HCT116 (cell line): ENCODE data around the gene HIRA. TPM values are rescaled to one million over a fixed set of nuclear protein-coding genes. Genes with fewer than 3 reads are reported as not detected.

ENCODE experiments used
- ATAC-seq: fragments of 200-7000 bp; cut with Tn5 transposase; 2 replicates; pipeline ENCODE4 v1.9.1; 2020; ENCODE audit warnings: mild to moderate bottlenecking, moderate library complexity
- BruUV-seq: library from RNA; stranded (reverse); fragments of 400-500 nt; replicated peaks from 2 replicates; lab custom pipeline; 2021; lab: Mats Ljungman, UMichigan
- CTCF ChIA-PET: fragments of 300-600 bp; sonication (Branson Sonifier 250); formaldehyde crosslinking; loops from one replicate; lab custom pipeline; 2021; ENCODE audit warnings: antibody characterized with exemption; lab: Charles Lee
- POLR2A ChIA-PET: fragments of 300-600, 350-600 bp; sonication (Branson Sonifier 250); formaldehyde crosslinking; loops from one replicate; lab custom pipeline; 2021; ENCODE audit warnings: antibody characterized with exemption; lab: Charles Lee
- RAD21 ChIA-PET, 2 experiments: fragments of 300-600 bp; sonication (Branson Sonifier 250); formaldehyde crosslinking; loops; one replicate each; lab custom pipeline; 2023; ENCODE audit warnings: low total read pairs in 2 of 2; ENCODE audit not compliant: uncharacterized antibody in 2 of 2, unreplicated experiment in 2 of 2, low non-redundant PET in 1 of 2; lab: Charles Lee
- DNase-seq: peaks from one replicate; pipeline ENCODE4 v3.0.0-alpha.2; 2010; ENCODE audit warnings: low read depth, low spot score
- H2AFZ ChIP-seq: fragments of 200-600 bp; shearing (Covaris generic), sonication (generic); 2 replicates; pipeline ENCODE4 v1.6.1; 2017; ENCODE audit warnings: low read depth, mixed run types, mixed read lengths, antibody characterized with exemption, low read length; ENCODE audit not compliant: poor library complexity, severe bottlenecking
- H3K27ac ChIP-seq: 2 replicates; pipeline ENCODE4 v1.5.1; 2012; ENCODE audit warnings: low read depth, low read length
- H3K27me3 ChIP-seq: fragments of 200-600 bp; sonication (generic); 2 replicates; pipeline ENCODE4 v1.6.1; 2016; ENCODE audit warnings: mixed run types, low read length, mixed read lengths; ENCODE audit not compliant: insufficient read depth
- H3K36me3 ChIP-seq, 2 experiments: fragments of 200-500 bp in 1 of 2; fragments of 200-600 bp in 1 of 2; sonication (Bioruptor generic) in 1 of 2; sonication (generic) in 1 of 2; 2 replicates each; pipeline versions ENCODE4 v1.5.1 to v1.6.1; 2014 to 2016; ENCODE audit warnings: low read length in 2 of 2, inconsistent platforms in 1 of 2, mixed read lengths in 1 of 2, mixed run types in 1 of 2; ENCODE audit not compliant: insufficient read depth in 2 of 2, control insufficient read depth in 1 of 2
- H3K4me1 ChIP-seq, 2 experiments: fragments of 200-600 bp in 1 of 2; sonication (generic) in 1 of 2; 2 replicates each; pipeline versions ENCODE4 v1.5.1 to v1.6.1; 2012 to 2017; ENCODE audit warnings: low read length in 2 of 2, inconsistent platforms in 1 of 2, mild to moderate bottlenecking in 1 of 2, mixed read lengths in 1 of 2, mixed run types in 1 of 2, moderate library complexity in 1 of 2; ENCODE audit not compliant: insufficient read depth in 2 of 2, control insufficient read depth in 1 of 2
- H3K4me2 ChIP-seq: fragments of 200-600 bp; sonication (generic); 2 replicates; pipeline ENCODE4 v1.6.1; 2017; ENCODE audit warnings: mixed run types, low read length, mixed read lengths
- H3K4me3 ChIP-seq, 2 experiments: fragments of 200-600 bp in 1 of 2; sonication (generic) in 1 of 2; replicated peaks in 1 of 2; 2 replicates each; pipeline ENCODE4 v1.5.1; 2011 to 2016; ENCODE audit warnings: low read length in 2 of 2, control low read depth in 1 of 2, low read depth in 1 of 2, mild to moderate bottlenecking in 1 of 2, mixed read lengths in 1 of 2, mixed run types in 1 of 2
- H3K79me2 ChIP-seq: fragments of 200-600 bp; sonication (generic); 2 replicates; pipeline ENCODE4 v1.6.1; 2017; ENCODE audit warnings: mild to moderate bottlenecking, mixed run types, low read length, moderate library complexity, mixed read lengths; ENCODE audit not compliant: insufficient read depth
- H3K9ac ChIP-seq: fragments of 200-600 bp; sonication (generic); 2 replicates; pipeline ENCODE4 v1.6.1; 2016; ENCODE audit warnings: low read length, mixed read lengths
- H3K9me2 ChIP-seq: fragments of 200-600 bp; sonication (generic), shearing (Covaris generic); 2 replicates; pipeline ENCODE4 v1.6.1; 2017; ENCODE audit warnings: mixed run types, mild to moderate bottlenecking, moderate library complexity; ENCODE audit not compliant: insufficient read depth
- H3K9me3 ChIP-seq, 2 experiments: fragments of 200-500 bp in 1 of 2; fragments of 200-600 bp in 1 of 2; sonication (Bioruptor generic) in 1 of 2; sonication (generic) in 1 of 2; 2 replicates each; pipeline ENCODE4 v1.6.1; 2014 to 2017; ENCODE audit warnings: low read length in 2 of 2, mixed read lengths in 2 of 2, inconsistent platforms in 1 of 2, low read depth in 1 of 2, mild to moderate bottlenecking in 1 of 2, mixed run types in 1 of 2, moderate library complexity in 1 of 2; ENCODE audit not compliant: control insufficient read depth in 1 of 2, insufficient read depth in 1 of 2
- H4K20me1 ChIP-seq: fragments of 200-600 bp; sonication (generic), shearing (Covaris generic); 2 replicates; pipeline ENCODE4 v1.6.1; 2017; ENCODE audit warnings: mixed run types, mild to moderate bottlenecking, moderate library complexity; ENCODE audit not compliant: insufficient read depth
- CBX3 ChIP-seq: IDR thresholded peaks from 2 replicates; pipeline ENCODE4 v1.6.1; 2012; ENCODE audit warnings: low read depth
- CEBPB ChIP-seq: IDR thresholded peaks from 2 replicates; pipeline ENCODE4 v1.6.1; 2012; ENCODE audit warnings: low read depth
- EGR1 ChIP-seq: IDR thresholded peaks from 2 replicates; pipeline ENCODE4 v1.6.1; 2012; ENCODE audit warnings: low read depth
- ELF1 ChIP-seq: IDR thresholded peaks from 2 replicates; pipeline ENCODE4 v1.6.1; 2012; ENCODE audit warnings: low read depth, borderline replicate concordance
- EZH2 ChIP-seq: fragments of 200-600 bp; sonication (generic); IDR thresholded peaks from 2 replicates; pipeline ENCODE4 v1.6.1; 2017; ENCODE audit warnings: antibody characterized with exemption, mixed run types
- FOSL1 ChIP-seq: IDR thresholded peaks from 2 replicates; pipeline ENCODE4 v1.6.1; 2012; ENCODE audit warnings: low read depth
- JUND ChIP-seq: IDR thresholded peaks from 2 replicates; pipeline ENCODE4 v1.6.1; 2012
- MAX ChIP-seq: IDR thresholded peaks from 2 replicates; pipeline ENCODE4 v1.6.1; 2012
- POLR2A ChIP-seq: IDR thresholded peaks from 2 replicates; pipeline ENCODE4 v1.7.0; 2011; ENCODE audit warnings: borderline replicate concordance; ENCODE audit not compliant: insufficient read depth, insufficient read length; ENCODE audit errors: extremely low read depth
- POLR2AphosphoS5 ChIP-seq: IDR thresholded peaks from 2 replicates; pipeline ENCODE4 v1.6.1; 2011; ENCODE audit warnings: mild to moderate bottlenecking, low read depth, low read length, moderate library complexity
- RAD21 ChIP-seq: IDR thresholded peaks from 2 replicates; pipeline ENCODE4 v1.6.1; 2012; ENCODE audit warnings: low read depth, mild to moderate bottlenecking
- REST ChIP-seq: IDR thresholded peaks from 2 replicates; pipeline ENCODE4 v1.6.1; 2012; ENCODE audit warnings: low read depth
- SRF ChIP-seq: IDR thresholded peaks from 2 replicates; pipeline ENCODE4 v1.6.1; 2012; ENCODE audit warnings: low read depth
- TCF7L2 ChIP-seq: IDR thresholded peaks from 2 replicates; pipeline ENCODE4 v1.7.0; 2011; ENCODE audit warnings: borderline replicate concordance, inconsistent platforms; ENCODE audit not compliant: insufficient read depth, insufficient read length; ENCODE audit errors: extremely low read depth
- YY1 ChIP-seq: IDR thresholded peaks from 2 replicates; pipeline ENCODE4 v1.6.1; 2011; ENCODE audit warnings: low read length, low read depth, moderate library complexity, mild to moderate bottlenecking; ENCODE audit not compliant: insufficient replicate concordance; ENCODE audit errors: extremely low read depth
- ZFX ChIP-seq: fragments of 450-650 bp; IDR thresholded peaks from 2 replicates; pipeline ENCODE4 v1.6.1; 2017
- ZNF274 ChIP-seq: fragments of 200-500 bp; sonication (Bioruptor generic); IDR thresholded peaks from 2 replicates; pipeline ENCODE4 v1.6.1; 2014; ENCODE audit warnings: mild to moderate bottlenecking, low read depth, low read length, inconsistent platforms
- intact Hi-C: fragments of 100-400 bp; cut with micrococcal nuclease; formaldehyde crosslinking; loops from 2 replicates; pipeline ENCODE4 v1.10.0; 2022
- total RNA-seq: library from RNA; stranded (reverse); gene quantifications from one replicate; pipeline ENCODE4 v1.2.1, GENCODE V29; 2021; ENCODE audit not compliant: unreplicated experiment
- TF ChIP-seq, protein P1 (sequence below), 3 experiments: fragments of 200-600 bp in 1 of 3; sonication (generic) in 1 of 3; IDR thresholded peaks in 2 of 3; conservative IDR thresholded peaks in 1 of 3; 2 replicates each; pipeline ENCODE4 v1.5.1; 2012 to 2017; ENCODE audit warnings: low read depth in 2 of 3, low read length in 2 of 3, antibody characterized with exemption in 1 of 3, borderline replicate concordance in 1 of 3, control low read depth in 1 of 3, mild to moderate bottlenecking in 1 of 3, mixed read lengths in 1 of 3, mixed run types in 1 of 3, moderate library complexity in 1 of 3; ENCODE audit not compliant: insufficient read depth in 1 of 3
- TF ChIP-seq, protein P2 (sequence below): IDR thresholded peaks from 2 replicates; pipeline ENCODE4 v1.6.1; 2011; ENCODE audit warnings: mild to moderate bottlenecking, low read length, moderate library complexity; ENCODE audit not compliant: insufficient replicate concordance; ENCODE audit errors: extremely low read depth

HIRA gene
- total RNA-seq, 1 experiment from 2014 or later: 30.6 TPM

DNA sequence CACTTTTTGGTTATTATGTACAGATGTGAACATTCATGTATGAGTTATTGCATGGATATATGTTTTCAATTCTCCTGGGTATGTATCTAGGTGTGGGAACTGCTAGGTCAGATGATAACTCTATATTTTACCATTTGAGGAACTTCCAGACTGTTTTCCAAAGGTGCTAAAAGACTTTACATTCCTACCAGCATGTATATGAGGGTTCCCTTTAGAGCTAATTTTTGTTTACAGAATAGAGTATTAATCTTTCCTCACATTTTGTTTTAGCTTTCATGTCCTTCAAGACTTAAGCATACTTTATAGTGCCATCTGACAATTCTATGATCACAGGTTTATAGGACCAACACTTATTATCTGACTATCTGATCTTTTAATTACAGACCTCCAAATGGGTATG, 59.6 kb downstream of the HIRA start:
- H3K27ac ChIP-seq: no peak overlapping the region
- no peak for TF ChIP-seq YY1
- no peak for TF ChIP-seq POLR2AphosphoS5
- no peak for TF ChIP-seq MAX
- TF ChIP-seq JUND: no peak
- no peak for TF ChIP-seq TCF7L2
- TF ChIP-seq REST: no peak
- no peak for TF ChIP-seq ZFX
- TF ChIP-seq ZNF274: no peak
- TF ChIP-seq RAD21: no peak
- no peak for TF ChIP-seq CEBPB
- TF ChIP-seq, protein P1, sequence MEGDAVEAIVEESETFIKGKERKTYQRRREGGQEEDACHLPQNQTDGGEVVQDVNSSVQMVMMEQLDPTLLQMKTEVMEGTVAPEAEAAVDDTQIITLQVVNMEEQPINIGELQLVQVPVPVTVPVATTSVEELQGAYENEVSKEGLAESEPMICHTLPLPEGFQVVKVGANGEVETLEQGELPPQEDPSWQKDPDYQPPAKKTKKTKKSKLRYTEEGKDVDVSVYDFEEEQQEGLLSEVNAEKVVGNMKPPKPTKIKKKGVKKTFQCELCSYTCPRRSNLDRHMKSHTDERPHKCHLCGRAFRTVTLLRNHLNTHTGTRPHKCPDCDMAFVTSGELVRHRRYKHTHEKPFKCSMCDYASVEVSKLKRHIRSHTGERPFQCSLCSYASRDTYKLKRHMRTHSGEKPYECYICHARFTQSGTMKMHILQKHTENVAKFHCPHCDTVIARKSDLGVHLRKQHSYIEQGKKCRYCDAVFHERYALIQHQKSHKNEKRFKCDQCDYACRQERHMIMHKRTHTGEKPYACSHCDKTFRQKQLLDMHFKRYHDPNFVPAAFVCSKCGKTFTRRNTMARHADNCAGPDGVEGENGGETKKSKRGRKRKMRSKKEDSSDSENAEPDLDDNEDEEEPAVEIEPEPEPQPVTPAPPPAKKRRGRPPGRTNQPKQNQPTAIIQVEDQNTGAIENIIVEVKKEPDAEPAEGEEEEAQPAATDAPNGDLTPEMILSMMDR (IDR thresholded peaks at IDR 0.05 in 2 of 3, conservative IDR thresholded peaks at IDR 0.05 in 1 of 3; ENCODE audit: borderline replicate concordance in 1 of 3, insufficient read depth in 1 of 3, low read depth in 2 of 3, low read length in 2 of 3): no peak
- no peak for TF ChIP-seq FOSL1
- no peak for TF ChIP-seq CBX3
- no peak for TF ChIP-seq EGR1
- TF ChIP-seq EZH2: no peak
- TF ChIP-seq, protein P2, sequence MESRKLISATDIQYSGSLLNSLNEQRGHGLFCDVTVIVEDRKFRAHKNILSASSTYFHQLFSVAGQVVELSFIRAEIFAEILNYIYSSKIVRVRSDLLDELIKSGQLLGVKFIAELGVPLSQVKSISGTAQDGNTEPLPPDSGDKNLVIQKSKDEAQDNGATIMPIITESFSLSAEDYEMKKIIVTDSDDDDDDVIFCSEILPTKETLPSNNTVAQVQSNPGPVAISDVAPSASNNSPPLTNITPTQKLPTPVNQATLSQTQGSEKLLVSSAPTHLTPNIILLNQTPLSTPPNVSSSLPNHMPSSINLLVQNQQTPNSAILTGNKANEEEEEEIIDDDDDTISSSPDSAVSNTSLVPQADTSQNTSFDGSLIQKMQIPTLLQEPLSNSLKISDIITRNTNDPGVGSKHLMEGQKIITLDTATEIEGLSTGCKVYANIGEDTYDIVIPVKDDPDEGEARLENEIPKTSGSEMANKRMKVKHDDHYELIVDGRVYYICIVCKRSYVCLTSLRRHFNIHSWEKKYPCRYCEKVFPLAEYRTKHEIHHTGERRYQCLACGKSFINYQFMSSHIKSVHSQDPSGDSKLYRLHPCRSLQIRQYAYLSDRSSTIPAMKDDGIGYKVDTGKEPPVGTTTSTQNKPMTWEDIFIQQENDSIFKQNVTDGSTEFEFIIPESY: no peak
- no peak for TF ChIP-seq POLR2A
- TF ChIP-seq ELF1: no peak
- TF ChIP-seq SRF: no peak
- TF ChIP-seq, all 23 proteins: peak for 0
- ChIA-PET POLR2A (no interaction called here), CTCF (no interaction called here), RAD21 (no interaction called here)
- no peaks in the 10 kb centered on the region for H3K9me2 ChIP-seq
- H2AFZ ChIP-seq: no peak overlapping the region
- H3K79me2 ChIP-seq: no peaks in the 10 kb centered on the region
- no peak for DNase-seq
- intact Hi-C loops: no loop called here
- no TSS peak for BruUV-seq
- H3K9me3 ChIP-seq: no peaks in the 10 kb centered on the region
- H4K20me1 ChIP-seq: no peaks in the 10 kb centered on the region
- peaks cover 33 to 40% of the 10 kb centered on the region in 2 experiments for H3K36me3 ChIP-seq
- H3K9ac ChIP-seq: no peak overlapping the region
- ATAC-seq: no peak
- no peaks in the 10 kb centered on the region for H3K4me1 ChIP-seq
- no peaks in the 10 kb centered on the region for H3K27me3 ChIP-seq
- H3K4me2 ChIP-seq: no peak overlapping the region
- H3K4me3 ChIP-seq: no peak overlapping the region
